Measurements from ENCODE around the gene SLC16A10.

SLC16A10 gene

GRCh38 chr6:111210194-111210728 is 123.0 kb downstream of the SLC16A10 start:
- TF ChIP-seq CTCF (IDR thresholded peaks at IDR 0.05; ENCODE audit: low read depth, low read length) = peak; percentile 62
- DNase-seq (ENCODE audit: low read depth in 2 of 2) = peak; percentile 76 to 79
- no peak overlapping the region for H3K4me3 ChIP-seq (replicated peaks in 1 of 2; ENCODE audit: low read depth in 2 of 2, low read length in 2 of 2)

DNA sequence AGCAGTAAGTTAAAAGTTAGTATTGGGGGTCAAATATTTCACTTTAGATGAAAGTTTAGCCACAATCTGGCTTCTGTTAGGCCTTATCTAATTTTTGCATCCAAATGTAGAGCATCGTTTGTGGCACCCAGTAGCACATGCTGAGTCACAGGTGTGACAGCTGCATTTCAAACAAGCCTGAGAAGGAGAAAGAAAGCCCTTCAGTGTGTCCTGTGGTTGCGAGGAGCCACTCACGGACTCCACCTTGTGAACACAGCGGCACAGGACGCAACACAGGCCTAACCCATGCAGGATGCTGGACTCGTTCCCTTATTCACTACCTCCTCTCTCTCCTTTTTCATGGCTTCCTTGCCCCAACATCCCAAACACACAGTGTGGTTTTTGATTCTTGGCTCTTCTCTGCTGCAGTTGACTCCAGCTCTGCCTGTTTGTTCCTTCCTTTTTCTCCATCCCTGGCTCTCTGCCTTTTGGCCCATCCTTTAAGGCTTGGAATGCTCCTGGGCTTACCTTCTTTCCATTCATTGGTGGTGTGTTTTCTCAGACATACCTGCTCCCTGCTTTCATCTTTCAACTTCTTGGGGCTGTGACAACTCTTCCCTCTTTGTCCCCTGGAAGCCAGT is 124.2 kb downstream of the SLC16A10 start:
- no peak for TF ChIP-seq CTCF (IDR thresholded peaks at IDR 0.05; ENCODE audit: low read depth, low read length)
- no peak overlapping the region for H3K4me3 ChIP-seq (replicated peaks in 1 of 2; ENCODE audit: low read depth in 2 of 2, low read length in 2 of 2)
- DNase-seq (ENCODE audit: low read depth in 2 of 2) = no peak

DNA sequence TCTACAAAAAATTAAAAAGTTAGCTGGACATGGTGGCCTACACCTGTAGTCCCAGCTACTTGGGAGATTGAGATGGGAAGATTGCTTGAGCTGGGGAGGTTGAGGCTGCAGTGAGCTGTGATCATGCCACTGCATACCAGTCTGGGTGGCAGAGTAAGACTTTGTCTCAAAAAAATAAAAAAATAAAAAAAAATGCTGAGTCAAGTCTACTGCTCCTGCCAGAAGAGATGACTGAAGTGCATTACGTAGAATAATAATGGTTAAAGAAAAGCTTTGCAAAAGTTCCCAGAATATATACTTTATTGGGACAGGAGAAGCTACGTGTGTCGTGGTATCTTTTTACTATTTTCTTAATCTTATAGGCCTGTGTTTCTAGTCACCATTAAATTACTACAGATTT is 125.3 kb downstream of the SLC16A10 start:
- TF ChIP-seq CTCF (IDR thresholded peaks at IDR 0.05; ENCODE audit: low read depth, low read length) = no peak
- H3K4me3 ChIP-seq (replicated peaks in 1 of 2; ENCODE audit: low read depth in 2 of 2, low read length in 2 of 2) = no peak overlapping the region
- no peak for DNase-seq (ENCODE audit: low read depth in 2 of 2)

- no peak for TF ChIP-seq CTCF (IDR thresholded peaks at IDR 0.05; ENCODE audit: low read depth, low read length)
- DNase-seq (ENCODE audit: low read depth in 2 of 2) = peak in 1 of 2 donors; percentile 65
- H3K4me3 ChIP-seq (replicated peaks in 1 of 2; ENCODE audit: low read depth in 2 of 2, low read length in 2 of 2) = no peak overlapping the region
These were observed 127.8 kb downstream of the SLC16A10 start for GRCh38 chr6:111215131-111215530.

DNA sequence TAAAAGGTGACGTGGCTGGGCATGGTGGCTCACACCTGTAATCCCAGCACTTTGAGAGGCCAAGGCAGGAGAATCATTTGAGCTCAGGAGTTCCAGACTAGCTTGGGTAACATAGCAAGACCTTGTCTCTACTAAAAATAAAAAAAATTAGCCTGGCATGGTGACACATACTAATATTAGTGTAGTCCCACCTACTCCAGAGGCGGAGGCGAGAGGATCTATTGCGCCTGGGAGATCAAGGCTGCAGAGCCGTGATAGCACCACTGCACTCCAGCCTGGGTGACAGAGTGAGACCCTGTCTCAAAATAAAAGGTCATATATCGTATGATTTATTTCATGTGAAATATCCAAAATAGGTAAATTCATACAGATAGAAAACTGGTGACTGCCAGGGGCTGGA is 132.5 kb downstream of the SLC16A10 start:
- no peak for TF ChIP-seq CTCF (IDR thresholded peaks at IDR 0.05; ENCODE audit: low read depth, low read length)
- no peak overlapping the region for H3K4me3 ChIP-seq (replicated peaks in 1 of 2; ENCODE audit: low read depth in 2 of 2, low read length in 2 of 2)
- no peak for DNase-seq (ENCODE audit: low read depth in 2 of 2)

- H3K4me3 ChIP-seq (replicated peaks in 1 of 2; ENCODE audit: low read depth in 2 of 2, low read length in 2 of 2) = no peak overlapping the region
- no peak for DNase-seq (ENCODE audit: low read depth in 2 of 2)
- no peak for TF ChIP-seq CTCF (IDR thresholded peaks at IDR 0.05; ENCODE audit: low read depth, low read length)
These were observed 133.2 kb downstream of the SLC16A10 start for GRCh38 chr6:111220383-111221031.

Data from cardiac fibroblast (primary cell).